Central memory CD8-positive, alpha-beta T cell (primary cell): ENCODE data around the gene LYRM7.
A peak's percentile ranks its signal among the peaks of the same experiment; 100 is the strongest.

ENCODE experiments used
- ATAC-seq: fragments of 150-1000 bp; cut with Tn5 transposase; replicated peaks from 2 replicates; pipeline ENCODE4 v1.10.0; 2022; ENCODE audit warnings: mild to moderate bottlenecking, moderate FRiP score, moderate number of reproducible peaks; ENCODE audit not compliant: poor library complexity, severe bottlenecking; ENCODE audit errors: extremely low read depth
- DNase-seq, 2 donors: peaks; one replicate each; pipeline ENCODE4 v3.0.0; 2021; ENCODE audit warnings: low spot score in 2 of 2
- H3K27ac Mint-ChIP-seq: one replicate; pipeline ENCODE4 v1.8.0; 2022; ENCODE audit warnings: low read depth, mild to moderate bottlenecking, moderate library complexity, mixed read lengths
- H3K27me3 Mint-ChIP-seq: one replicate; pipeline ENCODE4 v1.8.0; 2022; ENCODE audit warnings: mixed read lengths
- H3K36me3 Mint-ChIP-seq: one replicate; pipeline ENCODE4 v1.8.0; 2022; ENCODE audit warnings: mild to moderate bottlenecking, moderate library complexity, mixed read lengths; ENCODE audit not compliant: insufficient read depth
- H3K4me1 Mint-ChIP-seq: one replicate; pipeline ENCODE4 v1.8.0; 2022; ENCODE audit warnings: mixed read lengths
- H3K4me3 Mint-ChIP-seq: one replicate; pipeline ENCODE4 v1.8.0; 2022; ENCODE audit warnings: mild to moderate bottlenecking, moderate library complexity, mixed read lengths
- H3K9me3 Mint-ChIP-seq: one replicate; pipeline ENCODE4 v1.8.0; 2022; ENCODE audit warnings: mixed read lengths

The LYRM7 gene

DNA sequence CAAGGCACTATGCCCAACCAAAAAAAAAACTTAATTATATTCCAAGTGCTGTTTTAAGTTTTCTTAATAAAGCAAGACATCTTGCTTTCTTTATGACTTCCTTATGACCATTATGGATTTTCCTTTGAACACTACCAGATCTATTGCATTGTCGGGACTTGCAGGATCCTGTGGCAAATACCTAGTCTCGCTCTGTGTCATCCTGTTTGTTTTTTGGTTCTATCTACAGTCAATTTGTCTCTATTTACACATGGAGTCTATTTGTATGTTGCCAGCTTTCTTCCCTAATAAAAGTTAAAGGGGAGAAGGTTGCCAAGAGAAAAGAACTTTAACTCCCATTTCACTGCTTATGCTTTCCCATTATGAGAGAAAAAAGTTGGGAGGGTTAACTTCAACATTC lies 10.6 kb upstream of the LYRM7 start:
- DNase-seq (no peak), ATAC-seq (no peak)
- Mint-ChIP-seq H3K9me3 (no peaks in the 10 kb centered on the region), H3K27me3 (no peaks in the 10 kb centered on the region), H3K4me3 (no peak overlapping the region), H3K36me3 (peaks cover 62% of the 10 kb centered on the region), H3K27ac (peak overlapping the region; percentile 13), H3K4me1 (peaks cover 29% of the 10 kb centered on the region)

DNA sequence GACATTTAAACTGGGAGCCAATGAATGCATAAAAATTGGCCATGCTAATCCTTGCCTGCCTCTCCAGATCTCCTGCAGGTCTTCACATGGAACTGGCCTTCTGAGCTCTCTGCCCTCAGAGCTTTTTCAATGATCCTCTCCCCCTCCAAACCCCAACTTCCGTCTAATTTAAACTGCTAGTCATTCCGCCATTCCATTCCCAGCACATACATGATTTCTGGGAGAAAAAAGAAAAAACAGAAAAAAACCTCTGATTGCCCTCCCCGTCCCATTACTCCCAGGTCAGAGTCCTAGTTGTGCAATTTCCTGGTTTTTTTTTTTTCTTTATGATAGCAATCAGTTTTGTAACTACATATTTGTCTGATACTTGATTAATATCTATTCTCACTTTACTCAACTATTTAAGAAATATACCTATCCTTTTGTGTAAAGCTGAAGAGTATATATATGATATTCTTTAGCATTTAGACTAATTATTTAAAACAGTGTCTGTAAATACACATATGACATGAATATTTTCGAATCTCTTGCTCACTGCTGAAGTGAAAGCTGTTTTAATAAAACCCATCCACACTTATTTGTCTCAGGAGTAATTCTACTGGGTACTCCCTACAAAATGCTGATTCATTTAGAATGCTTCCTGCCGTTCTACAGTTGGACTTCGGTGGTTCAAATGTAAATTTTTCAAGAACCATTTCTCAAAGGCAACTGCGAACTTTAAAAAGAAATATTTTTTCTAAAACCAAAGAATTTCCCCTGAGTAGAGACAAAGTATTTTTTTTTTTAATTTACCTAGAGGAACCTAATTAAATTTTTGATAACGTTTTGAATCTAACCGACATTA lies 7.2 kb upstream of the LYRM7 start:
- Mint-ChIP-seq H3K36me3 (peaks cover 60% of the 10 kb centered on the region), H3K27me3 (no peaks in the 10 kb centered on the region), H3K4me1 (peaks cover 38% of the 10 kb centered on the region), H3K4me3 (peak overlapping the region; percentile 90), H3K9me3 (no peaks in the 10 kb centered on the region), H3K27ac (peak overlapping the region; percentile 80)
- ATAC-seq (no peak), DNase-seq (no peak)

DNA sequence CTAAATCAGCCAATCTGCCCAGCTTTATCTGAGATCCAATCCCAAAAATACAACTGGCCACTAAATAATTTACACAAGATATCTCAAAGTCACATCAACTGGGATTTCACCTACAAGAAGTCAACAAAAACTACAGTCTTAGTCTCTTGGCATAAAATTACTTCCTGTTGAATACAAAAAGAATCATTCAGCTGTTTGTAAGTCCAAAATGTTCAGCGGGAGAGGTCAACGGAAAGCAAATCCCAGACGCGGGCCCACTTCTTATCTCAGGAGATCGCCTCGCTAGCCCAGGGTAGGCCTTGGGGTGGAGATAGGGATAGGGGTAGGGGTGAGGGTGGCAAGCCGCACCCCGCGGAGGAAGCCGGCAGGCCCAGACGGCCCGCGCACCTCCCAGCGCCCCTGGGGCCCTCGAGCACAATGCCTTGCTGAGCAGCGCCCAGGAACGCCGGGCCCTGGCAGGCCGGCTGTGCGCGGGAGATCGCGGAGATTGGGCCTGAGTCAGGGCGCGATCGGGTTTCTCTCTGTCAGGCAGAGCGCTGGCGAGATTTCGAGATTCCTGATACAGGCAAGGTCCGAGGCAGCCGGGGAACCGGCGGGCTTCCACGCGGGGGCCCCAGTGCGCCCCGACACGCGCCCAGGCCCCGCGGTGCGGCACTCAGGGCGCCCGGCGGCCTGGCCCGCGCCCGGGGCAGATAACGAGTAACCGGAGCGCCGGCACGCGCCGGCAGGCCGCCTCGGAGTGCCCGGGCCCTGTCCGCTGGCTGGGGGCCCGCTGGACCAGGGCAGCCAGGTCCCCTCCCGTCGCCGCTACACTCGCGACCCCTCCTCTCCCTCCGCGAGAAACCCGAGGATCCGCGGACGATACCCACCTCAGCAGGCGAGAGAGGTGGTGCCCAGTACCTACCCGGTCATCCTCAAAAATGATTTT lies 6.3 kb upstream of the LYRM7 start:
- Mint-ChIP-seq H3K9me3 (no peaks in the 10 kb centered on the region), H3K27me3 (no peaks in the 10 kb centered on the region), H3K4me1 (peaks cover 35% of the 10 kb centered on the region), H3K36me3 (peaks cover 52% of the 10 kb centered on the region), H3K4me3 (peak overlapping the region; percentile 90), H3K27ac (peak overlapping the region; percentile 80)
- ATAC-seq (peak; percentile 69), DNase-seq (peak; percentile 47 to 61)

DNA sequence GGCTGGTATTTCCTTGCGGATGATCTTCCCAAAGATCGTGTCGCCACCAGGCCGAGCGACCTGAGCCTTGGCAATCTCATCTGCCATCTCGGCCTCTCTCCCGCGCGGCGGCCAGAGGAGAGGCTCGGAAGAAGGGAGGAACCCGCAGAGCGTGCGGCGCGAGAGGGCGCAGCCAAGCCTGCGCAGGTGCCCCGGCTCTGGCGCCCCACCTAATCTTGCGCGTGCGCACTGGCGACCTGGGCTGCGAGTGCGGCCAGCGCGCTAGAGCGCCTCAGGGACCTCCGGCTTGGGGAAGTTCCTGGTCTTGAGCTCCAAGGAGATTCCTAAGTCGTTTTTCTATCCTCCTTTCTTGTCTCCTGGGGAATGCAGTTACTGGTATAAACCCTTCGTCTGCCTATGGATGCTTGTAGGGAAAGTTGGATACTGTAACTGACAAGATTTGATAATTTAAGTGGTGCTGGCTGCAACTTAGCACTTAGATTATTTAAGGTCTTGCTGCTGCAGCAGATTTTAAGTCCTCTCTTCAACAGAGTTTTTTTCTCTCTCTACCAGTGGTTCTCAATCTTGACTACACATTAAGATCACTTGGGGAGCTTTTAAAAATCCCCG lies 5.5 kb upstream of the LYRM7 start, which contains the start of gene HINT1:
TSS of gene HINT1 (minus strand) at position 138 of the 609 bp plus-strand sequence. CDS start at position 87, 51 bp downstream.
- Mint-ChIP-seq H3K4me3 (peak within 1 kb of the TSS; percentile 90), H3K4me1 (peaks cover 42% of the 10 kb centered on the region), H3K27ac (peak within 1 kb of the TSS; percentile 80), H3K9me3 (no peaks in the 10 kb centered on the region), H3K36me3 (peaks cover 45% of the 10 kb centered on the region), H3K27me3 (no peaks in the 10 kb centered on the region)
- peak; percentile 83 for ATAC-seq
- peak; percentile 80 to 86 for DNase-seq

DNA sequence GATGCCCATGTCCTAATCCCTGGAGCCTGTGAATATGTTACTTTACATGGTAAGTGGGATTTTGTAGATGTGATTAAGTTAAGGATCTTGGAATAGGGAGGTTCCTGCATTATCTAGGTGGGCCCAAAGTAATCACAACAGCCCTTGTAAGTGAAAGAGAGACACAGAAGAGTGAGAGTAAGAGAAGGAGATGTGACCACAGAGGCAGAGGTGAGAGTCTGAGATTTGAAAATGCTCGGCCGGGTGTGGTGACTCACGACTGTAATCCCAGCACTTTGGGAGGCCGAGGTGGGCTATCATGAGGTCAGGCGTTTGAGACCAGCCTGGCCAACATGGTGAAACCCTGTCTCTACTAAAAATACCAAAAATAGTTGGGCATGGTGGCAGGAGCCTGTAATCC lies 3.1 kb upstream of the LYRM7 start:
- H3K27me3 Mint-ChIP-seq = no peaks in the 10 kb centered on the region
- H3K4me3 Mint-ChIP-seq = no peak overlapping the region
- no peak for ATAC-seq
- H3K4me1 Mint-ChIP-seq = peaks cover 53% of the 10 kb centered on the region
- H3K27ac Mint-ChIP-seq = no peak overlapping the region
- H3K9me3 Mint-ChIP-seq = no peaks in the 10 kb centered on the region
- peaks cover 28% of the 10 kb centered on the region for H3K36me3 Mint-ChIP-seq
- DNase-seq = no peak

DNA sequence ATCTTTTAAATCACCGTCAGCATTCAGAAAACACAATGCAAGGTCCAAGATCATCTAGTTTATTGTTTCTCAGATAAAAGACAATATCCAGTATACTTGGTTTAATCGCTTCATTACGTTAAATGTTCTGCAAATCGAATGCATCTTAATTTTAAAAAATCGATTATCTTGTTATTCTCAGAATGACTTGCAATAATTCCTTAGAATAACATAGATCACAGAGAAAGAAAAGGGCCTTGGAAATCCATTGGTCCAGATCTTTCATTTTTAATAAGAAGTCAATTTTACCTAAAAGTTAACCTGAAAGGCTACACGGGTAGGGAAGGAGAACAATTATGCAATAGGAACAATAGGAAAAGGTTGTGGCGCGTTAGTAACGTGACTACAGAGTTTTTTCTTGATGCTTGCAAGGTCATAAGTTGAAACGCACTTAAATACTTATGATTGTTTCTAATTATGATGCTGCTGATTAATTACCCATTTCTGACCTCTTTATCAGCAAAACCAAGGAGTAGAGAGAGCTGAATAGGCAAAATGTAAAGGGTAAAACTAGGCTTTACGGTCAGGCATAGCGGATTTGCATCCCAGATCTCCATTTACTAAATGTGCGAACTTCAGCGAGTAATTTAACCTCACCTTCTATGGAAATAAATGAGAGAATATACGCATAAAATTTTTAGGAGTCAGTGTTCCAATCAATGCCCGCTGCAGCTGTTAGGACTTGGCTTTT lies 769 bp upstream of the LYRM7 start:
- H3K4me3 Mint-ChIP-seq = peak overlapping the region; percentile 93
- peaks cover 51% of the 10 kb centered on the region for H3K4me1 Mint-ChIP-seq
- peak overlapping the region; percentile 92 for H3K27ac Mint-ChIP-seq
- no peak for DNase-seq
- ATAC-seq = no peak
- no peaks in the 10 kb centered on the region for H3K27me3 Mint-ChIP-seq
- H3K36me3 Mint-ChIP-seq = peaks cover 15% of the 10 kb centered on the region
- no peaks in the 10 kb centered on the region for H3K9me3 Mint-ChIP-seq

DNA sequence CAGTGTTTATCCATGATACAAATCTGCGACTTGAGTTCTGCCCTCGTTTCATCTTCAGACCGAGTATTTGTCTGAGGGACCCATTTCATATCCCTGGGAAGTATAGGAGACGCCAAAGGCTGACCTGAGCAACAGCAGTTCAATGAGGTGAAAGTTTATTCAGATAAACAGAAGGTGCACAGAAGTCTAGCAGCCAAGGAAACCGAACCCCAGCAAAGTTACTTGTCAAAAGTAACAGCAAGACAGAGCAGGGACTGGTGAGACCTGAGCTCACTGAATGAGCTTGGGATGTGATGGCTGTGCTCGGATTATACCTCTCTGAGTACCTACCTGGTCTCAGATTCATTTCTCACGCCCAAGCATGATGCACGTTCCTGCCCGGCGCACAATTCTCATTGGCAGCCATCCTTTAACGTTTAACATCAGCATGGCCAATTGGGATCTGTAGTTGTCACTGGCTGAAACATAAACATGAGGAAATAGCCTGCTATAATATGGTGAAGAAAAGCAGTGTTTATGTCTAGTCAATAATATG lies 599 bp downstream of the LYRM7 start:
- Mint-ChIP-seq H3K27me3 (no peaks in the 10 kb centered on the region), H3K9me3 (no peaks in the 10 kb centered on the region), H3K4me3 (peak overlapping the region; percentile 93), H3K27ac (peak overlapping the region; percentile 92), H3K36me3 (peaks cover 7% of the 10 kb centered on the region), H3K4me1 (peaks cover 42% of the 10 kb centered on the region)
- peak; percentile 5 for ATAC-seq
- DNase-seq = no peak

DNA sequence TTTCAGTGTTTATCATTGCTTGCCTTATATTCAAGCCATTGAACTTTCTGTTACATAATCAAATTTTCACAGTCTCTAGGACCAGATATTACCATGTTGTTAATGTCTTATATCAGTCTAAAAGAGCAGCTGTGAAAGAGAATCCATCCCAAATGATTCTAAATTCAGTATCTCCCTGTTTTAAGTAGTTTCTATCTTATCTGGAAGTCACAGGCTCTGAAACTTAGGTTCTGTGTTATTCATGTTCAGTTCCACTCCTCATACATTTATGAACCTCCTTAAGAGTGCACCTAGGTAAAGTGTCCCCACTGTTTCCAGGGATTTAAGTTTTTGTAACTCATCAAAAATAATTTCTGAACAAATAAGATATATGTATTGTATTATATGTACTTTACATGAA lies 9.7 kb downstream of the LYRM7 start:
- peaks cover 6% of the 10 kb centered on the region for H3K36me3 Mint-ChIP-seq
- H3K4me1 Mint-ChIP-seq = peaks cover 18% of the 10 kb centered on the region
- no peaks in the 10 kb centered on the region for H3K27me3 Mint-ChIP-seq
- H3K4me3 Mint-ChIP-seq = no peak overlapping the region
- DNase-seq = no peak
- no peak for ATAC-seq
- H3K9me3 Mint-ChIP-seq = no peaks in the 10 kb centered on the region
- H3K27ac Mint-ChIP-seq = no peak overlapping the region

DNA sequence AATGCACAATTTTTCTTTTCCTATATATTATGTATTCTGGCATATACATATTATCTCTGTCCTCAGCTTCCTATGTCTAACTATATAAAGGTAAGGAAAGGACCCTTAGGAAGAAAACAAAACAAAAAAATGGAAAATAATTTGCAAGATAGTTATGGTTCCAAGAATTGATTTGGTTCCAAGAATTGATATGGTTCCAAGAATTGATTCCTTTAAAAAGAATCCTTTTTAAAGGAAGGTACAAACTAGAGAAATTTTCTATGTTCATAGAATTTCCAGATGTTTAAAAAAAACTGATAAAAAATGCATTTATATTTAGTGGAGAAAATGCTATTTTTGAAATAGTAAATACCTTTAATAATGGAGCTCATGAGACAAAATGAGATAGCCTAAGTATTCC lies 12.1 kb downstream of the LYRM7 start:
- peaks cover 7% of the 10 kb centered on the region for H3K36me3 Mint-ChIP-seq
- no peaks in the 10 kb centered on the region for H3K27me3 Mint-ChIP-seq
- ATAC-seq = no peak
- peaks cover 5% of the 10 kb centered on the region for H3K4me1 Mint-ChIP-seq
- H3K9me3 Mint-ChIP-seq = no peaks in the 10 kb centered on the region
- no peak overlapping the region for H3K27ac Mint-ChIP-seq
- no peak overlapping the region for H3K4me3 Mint-ChIP-seq
- no peak for DNase-seq

DNA sequence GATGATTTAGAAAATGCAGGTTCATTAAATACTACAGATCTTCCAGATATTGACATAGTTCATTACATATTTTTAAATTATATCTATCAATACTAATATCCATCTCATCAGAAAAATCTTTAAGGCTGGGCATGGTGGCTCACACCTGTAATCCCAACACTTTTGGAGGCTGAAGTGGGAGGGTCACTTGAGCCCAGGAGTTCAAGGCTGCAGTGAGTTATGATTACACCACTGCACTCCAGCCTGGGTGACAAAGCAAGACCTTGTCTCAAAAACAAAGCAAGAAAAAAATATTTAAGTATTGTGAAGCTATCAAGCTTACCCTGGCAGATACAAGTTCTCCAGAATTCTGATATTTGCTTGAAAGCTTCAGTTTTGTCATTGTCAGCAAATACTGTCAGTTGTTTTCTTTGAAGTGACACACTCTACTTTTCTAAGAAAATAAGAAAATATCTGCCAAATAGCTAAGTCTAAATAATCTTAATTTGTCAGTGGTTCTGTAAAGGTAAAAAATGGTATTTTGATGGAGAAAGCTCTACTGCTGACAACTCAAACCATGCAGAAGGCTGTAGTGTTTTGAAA lies 14.9 kb downstream of the LYRM7 start:
- H3K27me3 Mint-ChIP-seq = no peaks in the 10 kb centered on the region
- H3K27ac Mint-ChIP-seq = no peak overlapping the region
- H3K4me3 Mint-ChIP-seq = no peak overlapping the region
- DNase-seq (no peak), ATAC-seq (no peak)
- no peaks in the 10 kb centered on the region for H3K4me1 Mint-ChIP-seq
- no peaks in the 10 kb centered on the region for H3K9me3 Mint-ChIP-seq
- peaks cover 12% of the 10 kb centered on the region for H3K36me3 Mint-ChIP-seq

DNA sequence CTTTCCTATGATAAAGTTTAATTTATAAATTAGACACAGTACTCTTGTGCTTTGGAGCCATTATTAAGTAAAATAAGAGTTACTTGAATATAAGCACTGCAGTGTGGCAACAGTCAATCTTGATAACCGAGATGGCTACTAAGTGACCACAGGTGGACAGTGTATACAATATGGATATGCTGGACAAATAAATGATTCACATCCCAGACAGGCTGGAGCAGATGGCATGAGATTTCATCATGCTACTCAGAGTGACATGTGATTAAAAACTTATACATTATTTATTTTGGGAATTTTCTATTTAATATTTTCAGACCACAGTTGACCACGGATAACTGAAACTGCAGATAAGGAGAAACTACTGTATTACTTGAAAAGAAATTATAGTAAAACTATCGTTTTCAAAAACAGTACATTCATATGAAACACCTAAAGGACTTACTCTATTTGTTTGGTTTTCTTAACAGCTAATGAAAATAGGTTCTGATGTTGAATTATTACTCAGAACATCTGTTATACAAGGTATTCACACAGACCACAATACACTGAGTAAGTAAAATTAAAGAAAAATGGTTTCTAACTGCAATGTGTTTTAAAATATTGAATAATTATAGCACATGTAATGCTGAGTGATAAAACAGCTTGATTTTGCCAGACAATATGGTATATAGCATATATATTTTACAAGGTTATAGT lies 16.0 kb downstream of the LYRM7 start:
- no peak overlapping the region for H3K4me3 Mint-ChIP-seq
- no peaks in the 10 kb centered on the region for H3K9me3 Mint-ChIP-seq
- no peaks in the 10 kb centered on the region for H3K4me1 Mint-ChIP-seq
- H3K36me3 Mint-ChIP-seq = peaks cover 12% of the 10 kb centered on the region
- H3K27ac Mint-ChIP-seq = no peak overlapping the region
- ATAC-seq (no peak), DNase-seq (no peak)
- H3K27me3 Mint-ChIP-seq = no peaks in the 10 kb centered on the region
